ENCODE results near the gene TPM4. TPM values are rescaled to one million over a fixed set of nuclear protein-coding genes. Genes with fewer than 3 reads are reported as not detected.
A peak's percentile ranks its signal among the peaks of the same experiment; 100 is the strongest.
"Not testable (repeated sequence)": the region's sequence is repeated elsewhere in the genome, so short reads cannot be mapped to it uniquely, and the experiment has no call there.

The TPM4 gene
- total RNA-seq, 2 experiments from 2014 or later: 362 to 416 TPM

DNA sequence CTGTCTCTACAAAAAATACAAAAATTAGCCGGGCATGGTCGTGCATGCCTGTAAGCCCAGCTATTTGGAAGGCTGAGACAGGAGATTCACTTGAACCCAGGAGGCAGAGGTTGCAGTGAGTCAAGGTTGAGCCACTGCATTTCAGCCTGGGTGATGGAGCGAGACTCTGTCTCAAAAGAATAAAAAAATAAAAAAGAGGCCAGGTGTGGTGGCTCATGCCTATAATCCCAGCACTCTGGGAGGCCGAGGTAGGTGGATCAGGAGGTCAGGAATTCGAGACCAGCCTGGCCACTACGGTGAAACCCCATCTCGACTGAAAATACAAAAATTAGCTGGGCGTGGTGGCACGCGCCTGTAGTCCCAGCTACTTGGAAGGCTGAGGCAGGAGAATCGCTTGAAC, 11.1 kb downstream of the TPM4 start:
- H3K27me3 Mint-ChIP-seq; DNase-seq; intact Hi-C loops (cut with DNase I, micrococcal nuclease); H3K9me3 Mint-ChIP-seq (ENCODE audit: low read depth); H3K27ac Mint-ChIP-seq; ATAC-seq; H3K4me3 Mint-ChIP-seq: not testable (repeated sequence)
- peaks cover 44% of the 10 kb centered on the region for H3K4me1 Mint-ChIP-seq
- POLR2A ChIA-PET: interaction anchor here (1.1 kb wide), 1 partner anchor 74 kb away, joined by 3 read pairs; no protein-coding TSS in a partner anchor
- H3K36me3 Mint-ChIP-seq (ENCODE audit: low read depth): peaks cover 77% of the 10 kb centered on the region
- CTCF ChIA-PET: interaction anchor here (1.0 to 2.4 kb wide), 3 partner anchors 8 to 30 kb away, joined by 3 to 17 read pairs (median 5); no protein-coding TSS in a partner anchor

DNA sequence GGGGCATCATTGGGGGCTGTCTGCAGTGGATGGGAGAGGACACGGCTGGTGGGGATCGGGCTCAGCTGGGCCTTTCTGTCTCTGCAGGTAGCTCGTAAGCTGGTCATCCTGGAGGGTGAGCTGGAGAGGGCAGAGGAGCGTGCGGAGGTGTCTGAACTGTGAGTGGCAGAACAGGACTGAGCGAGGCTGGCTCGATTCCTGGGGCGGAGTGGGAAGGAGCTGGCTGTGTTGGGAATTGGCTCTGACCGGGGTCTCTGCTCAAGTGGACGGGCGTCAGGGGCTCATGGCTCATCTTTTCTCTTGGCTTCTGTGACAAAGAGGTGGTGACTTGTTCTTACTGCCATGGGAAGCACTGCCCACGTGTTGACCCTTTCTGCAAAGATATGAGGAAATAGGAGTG, 11.6 kb downstream of the TPM4 start:
- ATAC-seq: no peak
- H3K4me3 Mint-ChIP-seq: no peak overlapping the region
- DNase-seq: no peak
- no peak overlapping the region for H3K27ac Mint-ChIP-seq
- intact Hi-C loops (cut with DNase I, micrococcal nuclease): no loop called here
- peaks cover 39% of the 10 kb centered on the region for H3K4me1 Mint-ChIP-seq
- peaks cover 77% of the 10 kb centered on the region for H3K36me3 Mint-ChIP-seq (ENCODE audit: low read depth)
- POLR2A ChIA-PET: no interaction called here
- no peaks in the 10 kb centered on the region for H3K9me3 Mint-ChIP-seq (ENCODE audit: low read depth)
- CTCF ChIA-PET: interaction anchor here (1.0 to 1.8 kb wide), 2 partner anchors 19 to 31 kb away, joined by 3 to 4 read pairs; no protein-coding TSS in a partner anchor
- H3K27me3 Mint-ChIP-seq: no peaks in the 10 kb centered on the region

DNA sequence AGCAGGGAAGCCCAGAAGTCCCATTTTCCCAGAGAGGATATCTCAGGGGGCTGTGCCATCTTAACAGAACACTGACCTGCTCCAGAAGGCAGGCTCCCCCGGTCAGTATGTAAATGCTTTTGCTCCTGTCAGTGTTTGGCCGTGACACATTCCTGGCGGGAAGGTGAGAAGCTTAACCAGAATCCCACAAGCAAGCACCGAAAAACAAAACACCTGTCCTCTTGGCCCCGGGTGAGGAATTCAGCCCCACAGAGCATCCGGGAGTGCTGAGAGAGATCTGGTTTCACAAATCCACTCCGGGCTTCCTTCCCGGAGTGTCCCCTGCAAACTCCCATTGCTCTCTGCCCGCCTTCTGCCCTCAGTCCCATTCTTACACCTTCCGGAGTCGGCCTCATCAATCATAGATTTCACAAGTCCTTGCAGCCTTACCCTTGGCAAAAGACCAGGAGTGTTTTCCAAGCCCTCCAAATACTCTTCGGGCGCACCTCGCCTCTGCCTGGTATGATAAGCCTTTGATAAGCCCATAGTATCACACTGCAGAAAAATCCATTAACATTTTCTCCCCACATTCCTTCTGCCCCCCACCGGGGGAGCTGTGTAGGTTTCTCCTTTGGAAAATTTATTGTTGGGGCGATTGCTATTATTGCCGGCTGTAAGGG, 12.2 kb downstream of the TPM4 start:
- ChIA-PET CTCF (interaction anchor here (0.9 to 1.8 kb wide), 3 partner anchors 9 to 31 kb away, joined by 3 to 4 read pairs (median 3); no protein-coding TSS in a partner anchor), POLR2A (no interaction called here)
- Mint-ChIP-seq H3K4me3 (no peak overlapping the region), H3K36me3 (ENCODE audit: low read depth) (peaks cover 78% of the 10 kb centered on the region), H3K27ac (no peak overlapping the region), H3K9me3 (ENCODE audit: low read depth) (no peaks in the 10 kb centered on the region), H3K27me3 (no peaks in the 10 kb centered on the region), H3K4me1 (peaks cover 36% of the 10 kb centered on the region)
- no peak for DNase-seq
- intact Hi-C loops (cut with DNase I, micrococcal nuclease): no loop called here
- ATAC-seq: no peak

DNA sequence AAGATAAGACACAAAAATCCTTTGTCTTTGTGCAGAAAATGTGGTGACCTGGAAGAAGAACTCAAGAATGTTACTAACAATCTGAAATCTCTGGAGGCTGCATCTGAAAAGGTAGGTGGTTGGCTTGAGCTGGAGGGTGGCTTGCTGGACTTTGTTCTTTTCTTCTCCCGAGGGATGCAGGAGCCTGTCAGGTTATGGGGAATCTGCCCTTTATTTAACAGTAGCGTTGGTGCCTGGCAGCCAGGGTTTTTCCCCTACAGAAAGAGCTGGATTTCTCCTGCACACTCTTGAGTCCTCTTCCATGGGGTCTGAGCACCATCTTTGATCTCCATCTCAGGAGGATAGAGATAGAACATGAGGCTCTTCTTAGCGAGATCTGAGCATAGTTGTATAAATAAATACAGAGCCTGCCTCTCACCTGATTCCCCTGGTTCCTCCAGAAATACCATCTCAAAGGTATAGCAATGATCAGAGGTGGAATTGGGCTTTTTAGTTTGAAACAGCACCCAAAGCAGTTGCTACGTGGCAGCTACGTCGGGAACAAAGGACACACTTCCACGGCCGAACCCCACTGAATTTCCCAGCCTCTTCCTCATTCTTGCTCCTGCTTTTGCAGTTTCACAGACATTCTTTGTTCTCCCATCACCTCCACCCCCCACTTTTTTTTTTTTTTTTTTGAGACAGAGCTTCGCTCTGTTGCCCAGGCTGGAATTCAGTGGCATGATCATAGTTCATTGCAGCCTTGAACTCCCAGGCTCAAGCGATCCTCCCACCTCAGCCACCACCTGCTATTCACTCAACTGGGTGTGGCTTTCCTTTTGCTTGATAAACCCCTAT, 12.9 kb downstream of the TPM4 start:
- Mint-ChIP-seq H3K4me1 (peaks cover 34% of the 10 kb centered on the region), H3K9me3 (ENCODE audit: low read depth) (no peaks in the 10 kb centered on the region), H3K36me3 (ENCODE audit: low read depth) (peaks cover 79% of the 10 kb centered on the region), H3K27me3 (no peaks in the 10 kb centered on the region), H3K27ac (no peak overlapping the region), H3K4me3 (no peak overlapping the region)
- CTCF ChIA-PET: interaction anchor here (0.7 to 1.8 kb wide), 5 partner anchors 8 to 495 kb away, joined by 3 to 4 read pairs (median 3); no protein-coding TSS in a partner anchor
- no peak for DNase-seq
- POLR2A ChIA-PET: interaction anchor here (1.0 kb wide), 2 partner anchors 13 to 22 kb away, joined by 5 to 8 read pairs; partner anchors contain the start of gene TPM4
- no peak for ATAC-seq
- intact Hi-C loops (cut with DNase I, micrococcal nuclease): no loop called here

DNA sequence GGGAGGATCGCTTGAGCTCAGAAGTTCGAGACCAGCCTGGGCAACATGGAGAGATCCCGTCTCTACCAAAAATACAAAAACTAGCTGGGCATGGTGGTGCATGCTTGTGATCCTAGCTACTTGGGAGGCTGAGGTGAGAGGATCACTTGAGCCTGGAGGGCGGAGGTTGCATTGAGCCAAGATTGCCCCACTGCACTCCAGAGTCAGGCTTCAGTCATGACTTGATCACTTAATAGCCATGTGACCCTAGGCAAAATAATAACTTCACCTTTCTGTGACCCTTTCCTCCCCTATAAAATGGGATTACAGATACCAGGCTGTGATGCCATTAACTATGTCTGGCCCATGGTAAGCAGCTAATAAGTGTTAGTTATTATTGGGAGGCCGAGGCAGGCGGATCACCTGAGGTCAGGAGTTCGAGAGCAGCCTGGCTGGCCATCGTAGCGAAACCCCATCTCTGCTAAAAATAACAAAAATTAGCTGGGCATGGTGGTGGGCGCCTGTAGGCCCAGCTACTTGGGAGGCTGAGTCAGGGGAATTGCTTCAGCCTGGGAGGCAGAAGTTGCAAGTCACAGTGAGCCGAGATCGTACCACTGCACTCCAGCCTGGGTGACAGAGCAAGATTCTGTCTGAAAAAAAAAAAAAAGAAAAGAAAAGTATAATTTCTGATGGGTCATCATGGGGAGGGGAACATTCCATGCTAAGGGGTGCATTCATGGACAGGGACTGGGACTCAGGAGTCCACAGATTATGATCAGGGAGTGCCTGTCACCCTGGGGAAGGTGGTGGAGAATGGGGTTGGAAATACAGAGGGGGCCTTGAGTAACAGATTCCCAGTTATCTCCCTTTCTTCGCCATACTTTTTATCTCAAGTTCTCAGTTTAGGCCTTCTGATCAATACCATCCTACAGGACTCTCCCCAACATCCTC, 15.5 kb downstream of the TPM4 start:
- Mint-ChIP-seq H3K4me3 (no peak overlapping the region), H3K27ac (peak overlapping the region; percentile 13)

DNA sequence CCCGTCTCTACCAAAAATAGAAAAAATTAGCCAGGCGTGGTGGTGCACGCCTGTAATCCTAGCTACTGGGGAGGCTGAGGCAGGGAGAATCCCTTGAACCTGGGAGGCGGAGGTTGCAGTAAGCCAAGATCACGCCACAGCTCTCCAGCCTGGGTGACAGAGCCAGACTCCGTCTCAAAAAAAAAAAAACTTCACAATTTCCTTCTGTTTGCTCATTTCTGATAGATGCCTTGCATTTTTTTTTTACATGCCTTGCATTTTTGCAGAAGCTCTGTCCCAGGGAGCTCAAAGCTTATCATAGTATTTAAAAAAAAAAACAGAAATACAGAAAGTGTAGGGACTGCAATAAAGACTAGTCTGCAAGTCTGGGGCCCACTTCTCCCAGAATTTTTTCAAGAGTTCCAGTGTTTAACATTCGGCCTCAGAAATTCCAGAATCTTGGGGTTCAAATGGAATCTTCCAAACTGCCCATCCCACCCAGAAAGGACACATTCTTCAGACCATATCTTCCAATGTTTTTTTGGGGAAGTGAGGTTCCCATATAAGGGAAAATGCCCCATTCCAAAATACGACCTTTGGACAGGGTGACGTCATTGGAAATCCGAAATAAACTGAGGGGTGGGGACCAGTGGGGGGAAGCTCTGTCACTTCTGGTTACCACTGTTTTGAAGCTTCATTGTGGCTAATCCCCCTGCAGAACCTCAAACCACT, 18.2 kb downstream of the TPM4 start:
- intact Hi-C loops (cut with DNase I, micrococcal nuclease): loop anchor here in 1 of 2 experiments (2.0 kb wide), 1 partner anchor 16 kb away; the partner anchor contains the start of gene RAB8A
- ChIA-PET POLR2A (interaction anchor here (0.6 to 1.7 kb wide), 8 partner anchors 9 to 1424 kb away, joined by 3 to 10 read pairs (median 4); partner anchors contain the start of gene FAM32A), CTCF (interaction anchor here (0.6 to 2.4 kb wide), 9 partner anchors 8 to 88 kb away, joined by 3 to 17 read pairs (median 4); no protein-coding TSS in a partner anchor)
- peak overlapping the region; percentile 10 for H3K4me3 Mint-ChIP-seq
- DNase-seq (no peak), ATAC-seq (no peak)
- peaks cover 83% of the 10 kb centered on the region for H3K36me3 Mint-ChIP-seq (ENCODE audit: low read depth)
- peaks cover 32% of the 10 kb centered on the region for H3K4me1 Mint-ChIP-seq
- no peaks in the 10 kb centered on the region for H3K9me3 Mint-ChIP-seq (ENCODE audit: low read depth)
- H3K27ac Mint-ChIP-seq: peak overlapping the region; percentile 87
- H3K27me3 Mint-ChIP-seq: no peaks in the 10 kb centered on the region

More for the DNA sequence above, 15.5 kb downstream of the TPM4 start:
- Mint-ChIP-seq H3K9me3 (ENCODE audit: low read depth) (no peaks in the 10 kb centered on the region), H3K4me1 (peaks cover 27% of the 10 kb centered on the region), H3K27me3 (no peaks in the 10 kb centered on the region), H3K36me3 (ENCODE audit: low read depth) (peaks cover 82% of the 10 kb centered on the region)
- intact Hi-C loops (cut with DNase I, micrococcal nuclease): no loop called here
- CTCF ChIA-PET: interaction anchor here (1.1 kb wide), 1 partner anchor 19 kb away, joined by 3 read pairs; no protein-coding TSS in a partner anchor
- no peak for DNase-seq
- ATAC-seq: no peak
- POLR2A ChIA-PET: interaction anchor here (1.1 kb wide), 1 partner anchor 17 kb away, joined by 4 read pairs; no protein-coding TSS in a partner anchor

DNA sequence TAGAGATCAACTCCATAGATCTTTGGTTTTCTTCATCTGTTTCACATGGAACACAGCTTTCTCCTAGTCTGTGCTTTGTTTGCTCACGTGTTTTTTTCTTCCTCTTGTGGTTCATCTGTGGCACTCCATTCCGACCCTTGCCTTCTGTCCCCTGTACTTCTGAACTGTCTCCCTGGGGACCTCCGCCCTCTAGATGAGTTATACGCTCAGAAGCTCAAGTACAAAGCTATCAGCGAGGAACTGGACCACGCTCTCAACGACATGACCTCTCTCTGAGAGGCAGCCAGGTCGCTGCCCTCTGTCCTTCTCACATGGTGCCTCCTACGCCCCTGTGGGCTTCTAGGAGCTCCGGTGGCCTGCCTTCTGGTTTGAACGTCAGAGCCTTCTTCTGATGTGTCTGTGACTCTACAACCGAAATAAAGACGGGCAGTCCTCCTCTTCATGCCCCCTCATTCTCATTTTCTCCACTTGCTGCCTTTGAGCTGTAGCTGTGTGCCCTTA, 18.8 kb downstream of the TPM4 start:
- peak; percentile 57 for DNase-seq
- H3K4me3 Mint-ChIP-seq: peak overlapping the region; percentile 10
- no peaks in the 10 kb centered on the region for H3K9me3 Mint-ChIP-seq (ENCODE audit: low read depth)
- peak overlapping the region; percentile 87 for H3K27ac Mint-ChIP-seq
- peaks cover 32% of the 10 kb centered on the region for H3K4me1 Mint-ChIP-seq
- H3K36me3 Mint-ChIP-seq (ENCODE audit: low read depth): peaks cover 85% of the 10 kb centered on the region
- ATAC-seq: peak; percentile 77
- intact Hi-C loops (cut with DNase I, micrococcal nuclease): loop anchor here in 1 of 2 experiments (2.0 kb wide), 1 partner anchor 16 kb away; the partner anchor contains the start of gene RAB8A
- POLR2A ChIA-PET: interaction anchor here (0.6 to 1.7 kb wide), 7 partner anchors 9 to 1424 kb away, joined by 3 to 10 read pairs (median 4); partner anchors contain the start of gene FAM32A
- no peaks in the 10 kb centered on the region for H3K27me3 Mint-ChIP-seq
- CTCF ChIA-PET: interaction anchor here (0.6 to 2.4 kb wide), 11 partner anchors 9 to 87 kb away, joined by 3 to 17 read pairs (median 3); no protein-coding TSS in a partner anchor

DNA sequence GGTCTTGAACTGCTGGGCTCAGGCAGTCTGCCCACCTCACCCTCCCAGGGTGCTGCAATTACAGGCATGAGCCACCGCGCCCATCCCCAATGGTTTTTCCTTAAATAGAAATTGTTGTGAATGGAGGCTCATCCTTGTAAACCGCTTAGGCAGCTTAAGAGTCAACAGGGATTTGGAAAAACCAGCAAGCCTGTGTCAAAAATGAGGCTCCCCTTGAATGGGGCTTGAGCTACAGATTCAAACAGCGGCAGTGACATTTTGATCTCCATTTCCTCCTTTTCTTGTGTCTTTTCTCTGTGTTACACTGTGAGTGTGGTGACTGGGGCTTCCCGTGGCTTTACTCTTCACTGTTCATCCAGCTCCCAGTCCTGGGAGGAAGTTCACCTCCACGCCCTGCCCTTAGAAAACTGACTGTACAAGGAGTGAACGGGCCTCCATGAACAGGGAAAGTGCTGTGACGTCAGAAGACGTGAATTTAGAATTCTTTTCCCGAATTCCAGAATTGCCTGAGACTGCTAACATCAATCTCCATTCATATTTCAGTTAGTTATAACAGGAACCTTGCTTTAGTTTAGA, 20.1 kb downstream of the TPM4 start:
- intact Hi-C loops (cut with DNase I, micrococcal nuclease): no loop called here
- no peak overlapping the region for H3K4me3 Mint-ChIP-seq
- peak overlapping the region; percentile 61 for H3K27ac Mint-ChIP-seq
- ChIA-PET CTCF (interaction anchor here (0.5 to 2.4 kb wide), 4 partner anchors 10 to 55 kb away, joined by 3 to 17 read pairs (median 5); no protein-coding TSS in a partner anchor), POLR2A (interaction anchor here (1.7 kb wide), 1 partner anchor 14 kb away, joined by 5 read pairs; no protein-coding TSS in a partner anchor)
- no peak for DNase-seq
- H3K9me3 Mint-ChIP-seq (ENCODE audit: low read depth): no peaks in the 10 kb centered on the region
- no peaks in the 10 kb centered on the region for H3K27me3 Mint-ChIP-seq
- peaks cover 88% of the 10 kb centered on the region for H3K36me3 Mint-ChIP-seq (ENCODE audit: low read depth)
- H3K4me1 Mint-ChIP-seq: peaks cover 32% of the 10 kb centered on the region
- no peak for ATAC-seq

DNA sequence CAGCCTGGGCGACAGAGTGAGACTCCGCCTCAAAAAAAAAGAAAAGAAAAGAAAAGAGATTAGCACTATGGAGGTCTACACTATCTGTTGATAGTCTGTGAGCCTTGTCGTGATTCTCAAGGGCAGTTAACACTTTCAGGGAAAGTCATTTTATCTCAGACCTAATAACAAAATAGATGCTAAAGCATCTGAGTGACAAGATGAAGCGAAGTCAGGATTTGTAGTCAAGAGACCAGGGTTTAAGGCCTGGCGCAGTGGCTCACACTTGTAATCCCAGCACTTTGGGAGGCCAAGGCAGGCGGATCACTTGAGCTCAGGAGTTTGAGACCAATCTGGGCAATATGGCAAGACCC, 22.1 kb downstream of the TPM4 start:
- Mint-ChIP-seq H3K27ac (no peak overlapping the region), H3K9me3 (ENCODE audit: low read depth) (no peaks in the 10 kb centered on the region)
- POLR2A ChIA-PET: interaction anchor here (0.8 kb wide), 1 partner anchor 12 kb away, joined by 5 read pairs; no protein-coding TSS in a partner anchor

More for the DNA sequence above, 22.1 kb downstream of the TPM4 start:
- peaks cover 83% of the 10 kb centered on the region for H3K36me3 Mint-ChIP-seq (ENCODE audit: low read depth)
- no peak overlapping the region for H3K4me3 Mint-ChIP-seq
- no peak for DNase-seq
- CTCF ChIA-PET: interaction anchor here (0.7 to 1.1 kb wide), 2 partner anchors 9 to 36 kb away, joined by 3 read pairs; no protein-coding TSS in a partner anchor
- intact Hi-C loops (cut with DNase I, micrococcal nuclease): no loop called here
- H3K4me1 Mint-ChIP-seq: peaks cover 30% of the 10 kb centered on the region
- H3K27me3 Mint-ChIP-seq: no peaks in the 10 kb centered on the region
- no peak for ATAC-seq
